Measurements from ENCODE around the gene RO60.
"Not testable (repeated sequence)": the region's sequence is repeated elsewhere in the genome, so short reads cannot be mapped to it uniquely, and the experiment has no call there.

Gene RO60

DNA sequence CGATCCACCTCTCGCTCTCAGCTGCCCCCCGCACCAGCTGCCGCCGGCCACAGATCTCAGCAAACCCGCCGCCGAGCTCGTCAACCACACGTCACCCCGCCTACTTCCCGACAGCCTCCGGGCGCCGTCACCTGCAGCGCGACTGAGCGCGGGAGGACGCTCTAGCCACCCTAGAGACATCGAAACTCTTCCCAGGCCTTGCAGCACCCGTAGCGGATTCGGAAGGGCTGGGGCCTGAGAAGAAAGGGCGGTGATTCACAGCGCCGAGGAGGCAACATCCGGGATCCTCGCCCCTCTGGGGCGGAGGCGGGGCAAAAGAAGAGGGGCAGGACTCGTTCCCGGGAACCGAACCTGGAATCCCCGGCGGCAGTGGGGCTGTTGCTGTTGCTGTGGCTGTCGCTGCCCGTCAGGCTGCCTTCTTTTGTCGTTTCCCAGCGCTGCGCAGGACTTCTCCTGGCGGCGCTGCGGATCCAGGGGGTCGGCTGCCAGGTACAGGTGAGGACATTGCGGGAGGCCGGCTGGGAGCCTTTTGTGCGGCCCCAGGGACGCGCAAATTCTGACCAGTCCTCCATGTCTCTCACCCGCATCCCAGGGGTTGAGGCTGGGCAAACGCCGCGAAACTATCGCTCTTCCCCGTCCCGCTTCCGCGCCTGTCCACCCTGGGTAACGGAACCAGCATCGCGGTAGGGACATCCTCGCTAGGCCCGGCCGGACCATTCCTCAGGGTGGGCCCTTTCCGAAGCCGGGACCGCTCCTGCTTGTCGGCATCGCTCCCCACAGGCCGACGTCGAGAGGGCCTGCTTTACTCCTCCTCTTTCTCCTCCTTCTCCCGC lies at the start of gene RO60, which contains the start of gene UCHL5:
TSS of gene RO60 (plus strand) at position 331 of the 833 bp plus-strand sequence. CDS start 9,443 bp downstream, outside the sequence.
TSS of gene UCHL5 (minus strand) at position 79 of the 833 bp plus-strand sequence. CDS start 100 bp downstream, outside the sequence.
- peak; percentile 98 for DNase-seq (ENCODE audit: low spot score)

DNA sequence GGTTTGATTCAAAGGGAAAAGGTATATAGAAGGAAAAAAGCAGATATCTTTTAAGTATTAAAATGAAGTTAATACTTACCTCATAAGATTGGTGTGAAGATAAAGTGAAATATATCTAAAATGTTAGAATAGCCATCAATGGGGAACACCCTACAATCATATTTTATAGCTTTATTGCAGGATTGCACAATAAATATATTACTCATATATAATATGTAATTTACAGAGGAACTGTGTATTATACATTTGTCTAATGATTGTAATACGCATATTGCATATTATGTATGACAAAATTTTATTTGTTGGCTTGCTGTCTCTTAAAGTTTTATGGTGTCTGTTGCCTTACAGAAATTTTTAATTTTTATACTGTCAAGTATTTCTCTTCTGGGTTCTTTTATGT lies 48.0 kb upstream of the RO60 start:
- no peak for DNase-seq (ENCODE audit: low spot score)

DNA sequence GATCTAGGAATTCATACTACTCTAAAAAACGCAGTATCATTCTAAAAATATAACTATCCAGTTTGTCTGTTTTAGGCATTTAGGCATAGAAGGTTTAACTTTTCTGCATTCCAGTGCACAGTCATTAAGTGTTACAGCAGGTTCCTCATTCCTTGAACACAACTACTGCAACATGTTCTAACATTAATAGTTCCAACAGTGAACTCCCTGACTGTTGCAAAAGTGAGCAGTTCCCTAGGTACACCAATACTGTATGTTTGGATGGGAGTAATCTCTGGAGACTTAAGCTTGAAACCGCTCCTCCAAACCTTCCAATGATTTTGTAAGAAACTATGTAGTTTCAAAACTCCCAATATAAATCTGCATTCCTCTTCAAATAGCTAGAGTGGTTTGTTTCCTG lies 46.4 kb upstream of the RO60 start:
- DNase-seq (ENCODE audit: low spot score): no peak

DNA sequence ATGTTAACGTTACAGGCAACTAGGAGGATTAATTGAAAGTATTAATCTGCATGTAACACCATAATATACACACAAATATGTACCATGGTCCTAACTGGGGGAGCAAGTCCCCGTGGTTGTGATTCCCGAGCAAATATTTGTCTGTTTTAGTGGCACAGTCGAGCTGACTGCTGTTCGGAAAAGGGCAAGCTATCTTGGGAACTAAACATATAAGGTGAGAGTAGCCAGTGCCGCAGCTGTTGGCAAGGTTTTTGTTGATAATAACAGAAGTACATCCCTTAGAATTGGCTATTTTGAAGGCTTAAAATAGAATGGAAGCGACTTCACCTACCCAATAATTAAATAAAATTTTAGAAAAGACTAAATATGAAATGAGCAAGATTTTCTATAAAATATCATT lies 45.7 kb upstream of the RO60 start:
- no peak for DNase-seq (ENCODE audit: low spot score)

DNA sequence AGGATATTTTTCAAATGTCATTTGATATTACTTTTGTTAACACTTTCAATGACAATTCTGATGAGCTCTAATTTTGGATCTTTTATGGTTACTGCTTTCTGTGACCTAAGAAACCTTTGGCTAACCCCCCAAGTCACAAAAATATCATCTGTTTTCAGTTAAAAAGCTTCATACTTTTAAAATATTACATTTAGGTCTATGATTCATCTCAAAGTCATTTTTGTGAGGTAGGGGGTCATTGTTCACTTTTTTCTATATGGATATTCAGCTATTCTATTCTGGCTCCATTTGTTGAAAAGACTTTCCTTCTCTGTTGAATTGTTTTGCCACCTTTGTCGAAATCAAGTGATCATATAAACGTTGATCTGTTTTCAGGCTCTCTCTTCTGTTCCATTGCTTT lies 45.0 kb upstream of the RO60 start:
- no peak for DNase-seq (ENCODE audit: low spot score)

DNA sequence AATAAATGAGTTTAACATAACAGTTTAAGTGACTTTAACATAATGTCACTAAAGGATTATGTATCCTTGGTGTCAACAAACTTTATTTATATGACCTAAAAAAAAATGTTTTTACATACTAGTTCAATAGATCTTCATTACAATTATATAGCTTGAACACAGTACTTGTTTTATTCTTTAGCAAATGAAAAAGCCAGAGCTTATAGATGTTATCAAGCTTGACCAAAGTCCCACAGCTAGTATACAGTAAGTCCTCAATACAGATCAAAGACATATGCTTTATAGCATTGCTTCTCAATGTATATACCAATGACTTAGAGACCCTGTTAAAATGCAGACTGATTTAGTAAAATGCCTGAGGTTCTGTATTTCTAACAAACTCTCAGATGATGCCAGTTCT lies 42.6 kb upstream of the RO60 start:
- DNase-seq (ENCODE audit: low spot score): no peak

DNA sequence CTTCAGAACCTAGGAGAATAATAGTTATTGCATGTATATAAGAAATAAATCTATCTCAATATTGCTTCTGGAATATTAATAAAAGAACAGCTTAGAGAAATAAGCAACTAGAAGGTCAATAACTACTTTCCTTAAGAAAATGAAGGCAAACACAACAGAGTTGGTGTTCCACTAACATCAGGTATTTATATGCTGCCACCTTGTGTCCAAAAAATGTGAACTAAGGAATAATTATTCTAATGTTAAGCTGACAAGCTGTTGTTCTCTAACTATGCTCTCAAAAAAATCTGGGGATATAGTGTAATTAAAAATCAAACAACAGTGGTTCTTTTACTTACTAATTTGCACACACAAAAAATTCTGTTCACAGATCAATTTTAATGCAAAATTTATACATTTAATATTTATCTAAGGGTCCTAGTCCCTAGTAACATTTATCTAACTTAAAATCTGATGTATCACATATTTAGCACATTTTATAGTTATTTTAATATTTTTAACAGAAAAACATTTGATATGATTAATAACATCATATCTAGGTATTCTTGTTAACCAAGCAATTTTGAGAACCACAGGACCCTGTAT lies 39.9 kb upstream of the RO60 start:
- DNase-seq (ENCODE audit: low spot score): peak; percentile 80

DNA sequence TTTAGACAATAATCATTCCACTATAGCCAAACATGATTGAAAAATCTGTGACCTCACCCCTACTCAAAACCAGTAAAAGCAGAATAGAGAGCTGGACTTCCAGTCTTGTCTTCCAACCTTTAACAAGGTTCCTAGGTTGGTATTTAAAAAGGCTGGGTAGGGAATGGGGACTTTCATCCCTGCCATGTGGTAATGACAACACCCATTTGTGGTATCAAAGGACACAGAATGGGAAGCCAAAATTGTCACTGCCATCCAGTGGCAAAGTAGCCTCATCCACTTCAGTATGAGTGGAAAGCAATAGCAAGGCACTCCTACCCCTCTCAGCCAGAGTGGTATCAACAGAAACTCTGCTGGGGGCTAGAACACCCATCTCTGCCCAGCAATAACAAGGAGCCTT lies 34.2 kb upstream of the RO60 start:
- no peak for DNase-seq (ENCODE audit: low spot score)

DNA sequence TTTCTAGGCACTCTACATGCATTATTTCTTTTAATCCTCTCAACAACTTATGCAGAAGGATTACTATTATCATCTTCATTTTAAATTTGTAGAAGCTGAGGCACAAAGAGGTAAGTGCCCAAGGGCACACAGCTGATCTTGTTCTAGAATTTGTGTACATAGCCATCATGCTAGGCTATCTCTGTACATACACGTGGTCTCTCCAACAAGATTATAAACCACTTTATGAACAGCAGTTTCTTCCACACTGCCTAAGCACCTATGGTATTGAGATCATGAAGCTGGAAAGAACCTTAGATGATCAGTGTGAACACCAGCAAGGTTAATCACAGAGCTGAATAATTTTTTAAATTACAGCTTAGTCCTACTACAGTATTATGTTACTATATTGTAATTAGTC lies 29.1 kb upstream of the RO60 start:
- DNase-seq (ENCODE audit: low spot score): no peak

DNA sequence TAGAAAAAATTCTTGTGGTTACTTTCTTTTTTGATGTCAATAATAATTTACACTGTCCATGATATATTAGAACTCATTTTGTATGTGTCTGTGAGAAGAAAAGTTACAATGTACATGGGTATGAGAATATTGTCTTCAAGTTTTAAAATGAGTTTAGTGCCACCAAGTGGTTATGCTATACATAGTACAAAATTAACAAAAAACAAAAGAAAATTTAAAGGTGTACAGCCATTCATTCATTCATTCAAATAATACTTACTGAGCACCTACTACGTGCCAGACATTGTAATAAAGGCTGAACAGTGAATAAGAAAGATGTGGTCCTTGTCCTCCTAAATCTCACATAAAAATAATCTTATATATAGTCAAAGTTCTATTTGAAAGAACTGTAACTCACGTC lies 28.0 kb upstream of the RO60 start:
- DNase-seq (ENCODE audit: low spot score): no peak

DNA sequence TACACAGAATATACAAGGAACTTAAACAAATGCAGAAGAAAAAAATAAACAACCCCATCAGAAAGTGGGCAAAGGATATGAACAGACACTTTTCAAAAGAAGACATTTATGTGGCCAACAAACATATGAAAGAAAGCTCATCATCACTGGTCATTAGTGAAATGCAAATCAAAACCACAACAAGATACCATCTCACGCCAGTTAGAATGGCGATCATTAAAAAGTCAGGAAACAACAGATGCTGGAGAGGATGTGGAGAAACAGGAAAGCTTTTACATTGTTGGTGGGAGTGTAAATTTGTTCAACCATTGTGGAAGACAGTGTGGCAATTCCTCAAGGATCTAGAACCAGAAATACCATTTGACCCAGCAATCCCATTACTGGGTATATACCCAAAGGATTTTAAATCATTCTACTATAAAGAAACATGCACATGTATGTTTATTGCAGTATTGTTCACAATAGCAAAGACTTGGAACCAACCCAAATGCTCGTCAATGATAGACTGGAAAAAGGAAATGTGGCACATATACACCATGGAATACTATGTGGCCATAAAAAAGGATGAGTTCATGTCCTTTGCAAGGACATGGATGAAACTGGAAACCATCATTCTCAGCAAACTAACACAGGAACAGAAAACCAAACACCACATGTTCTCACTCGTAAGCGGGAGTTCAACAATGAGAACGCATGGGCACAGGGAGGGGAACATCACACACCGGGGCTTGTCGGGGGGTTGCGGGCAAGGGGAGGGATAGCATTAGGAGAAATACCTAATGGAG lies 26.6 kb upstream of the RO60 start:
- not testable (repeated sequence) for DNase-seq (ENCODE audit: low spot score)

DNA sequence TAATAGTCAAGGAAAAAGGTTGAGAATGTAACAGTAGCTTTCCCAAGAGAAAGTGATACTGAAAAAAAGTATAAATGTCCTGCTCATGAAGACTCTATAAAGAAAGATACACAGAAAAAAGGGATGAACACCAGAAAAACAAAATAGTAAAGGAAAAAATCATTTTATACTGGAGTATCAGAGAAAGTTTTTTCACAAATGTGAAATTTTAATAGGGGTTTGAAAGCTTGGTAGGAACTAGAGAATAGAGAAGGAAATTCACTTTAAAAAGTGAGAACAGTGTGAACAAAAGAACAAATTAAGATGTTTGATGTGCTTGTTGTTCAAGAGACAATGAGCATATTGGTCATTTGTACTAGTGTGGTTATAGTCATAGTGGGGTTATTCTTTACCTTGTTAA lies 25.8 kb upstream of the RO60 start:
- no peak for DNase-seq (ENCODE audit: low spot score)

DNA sequence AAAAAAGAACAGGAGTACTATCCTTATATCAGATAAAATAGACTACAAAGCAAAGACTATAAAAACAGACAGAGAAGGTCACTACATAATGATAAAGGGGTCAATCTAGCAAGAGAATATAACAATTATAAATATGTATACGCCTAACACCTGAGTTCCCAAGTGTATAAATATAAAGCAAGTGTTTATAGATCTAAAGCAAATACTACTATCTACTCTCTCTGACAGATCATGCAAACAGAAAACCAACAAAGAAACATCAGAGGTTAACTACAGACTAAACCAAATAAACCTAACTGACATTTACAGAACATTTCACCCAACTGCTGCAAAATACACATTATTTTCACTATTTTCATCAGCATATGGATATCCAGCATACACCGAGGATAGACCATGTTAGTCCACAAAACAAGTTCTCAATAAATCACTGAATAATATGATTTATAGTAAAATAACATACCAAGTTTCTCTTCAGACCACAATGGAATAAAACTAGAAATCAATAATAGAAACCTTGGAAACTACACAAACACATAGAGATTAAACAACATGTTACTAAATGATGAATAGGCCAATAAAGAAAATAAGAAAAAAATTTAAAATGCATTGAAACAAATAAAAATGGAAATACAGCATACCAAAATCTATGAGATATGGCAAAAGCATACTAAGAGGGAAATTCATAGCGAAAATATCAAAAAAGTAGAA lies 22.9 kb upstream of the RO60 start:
- no peak for DNase-seq (ENCODE audit: low spot score)

DNA sequence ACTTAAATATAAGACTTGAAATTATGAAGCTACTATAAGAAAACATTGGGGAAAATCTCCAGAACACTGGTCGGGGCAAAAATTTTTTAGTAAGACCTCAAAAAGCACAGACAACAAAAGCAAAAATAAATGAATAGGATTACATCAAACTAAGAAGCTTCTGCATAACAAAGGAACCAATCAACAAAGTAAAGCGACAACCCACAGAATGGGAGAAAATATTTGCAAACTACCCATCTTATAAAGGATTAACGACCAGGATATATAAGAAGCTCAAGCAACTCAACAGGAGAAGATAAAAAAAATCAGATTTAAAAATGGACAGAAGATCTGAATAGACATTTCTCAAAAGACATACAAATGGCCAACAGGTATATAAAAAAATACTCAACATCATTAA lies 19.4 kb upstream of the RO60 start:
- DNase-seq (ENCODE audit: low spot score): no peak

DNA sequence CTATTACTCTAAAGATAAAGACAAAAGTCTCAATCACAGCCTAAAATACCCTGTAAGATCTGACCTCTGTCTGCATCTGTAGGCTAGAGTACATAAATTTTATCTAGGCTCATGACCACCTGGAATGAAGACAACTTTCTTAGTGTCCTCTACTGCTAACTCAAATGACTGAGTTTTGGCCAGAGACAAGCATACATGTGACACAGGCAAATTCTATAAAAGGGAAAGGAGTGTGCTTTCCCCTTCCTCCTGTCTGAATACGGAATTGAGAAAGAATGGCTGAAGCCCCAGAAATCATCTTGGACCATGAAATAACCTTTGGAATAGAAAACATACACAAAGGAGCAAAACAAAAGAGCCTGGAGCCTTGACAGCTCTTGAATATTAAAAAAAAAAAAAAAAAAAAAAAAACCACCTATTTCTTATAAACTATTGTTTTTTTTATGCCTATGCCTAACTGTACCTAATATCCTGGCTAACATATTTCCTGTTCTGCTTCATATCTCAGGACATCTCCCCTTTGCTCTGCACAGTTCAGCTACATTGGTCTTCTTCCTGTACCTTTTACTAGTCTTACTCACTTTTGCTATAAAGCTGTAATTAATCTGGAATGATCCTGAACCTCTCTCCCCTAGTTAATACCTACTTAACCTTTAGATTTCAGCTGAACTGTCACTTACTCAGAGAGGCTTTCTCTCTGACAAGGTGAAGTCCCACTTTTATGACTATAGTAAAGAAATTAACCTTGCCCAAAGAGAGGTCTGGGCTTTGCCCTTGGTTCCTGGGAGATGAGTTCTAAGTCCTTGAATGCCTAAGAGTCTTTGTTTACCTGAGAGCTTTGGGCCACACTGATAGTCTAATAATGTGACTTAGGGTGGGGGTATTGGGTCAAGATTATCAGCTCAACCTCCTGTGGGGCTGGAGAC lies 16.4 kb upstream of the RO60 start:
- peak; percentile 24 for DNase-seq (ENCODE audit: low spot score)

DNA sequence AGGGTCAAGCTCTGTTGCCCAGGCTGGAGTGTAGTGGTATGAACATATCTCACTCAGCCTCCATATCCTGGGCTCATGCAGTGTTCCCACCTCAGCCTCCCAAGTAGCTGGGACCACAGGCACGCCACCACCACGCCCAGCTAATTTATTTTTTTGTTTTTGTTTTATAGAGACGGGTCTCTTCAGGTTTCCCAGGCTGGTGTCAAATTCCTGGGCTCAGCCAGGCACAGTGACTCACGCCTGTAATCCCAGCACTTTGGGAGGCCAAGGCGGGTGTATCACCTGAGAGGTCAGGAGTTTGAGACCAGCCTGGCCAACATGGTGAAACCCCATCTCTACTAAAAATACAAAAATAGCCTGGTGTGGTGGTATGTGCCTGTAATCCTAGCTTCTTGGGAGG lies 10.5 kb upstream of the RO60 start:
- not testable (repeated sequence) for DNase-seq (ENCODE audit: low spot score)

DNA sequence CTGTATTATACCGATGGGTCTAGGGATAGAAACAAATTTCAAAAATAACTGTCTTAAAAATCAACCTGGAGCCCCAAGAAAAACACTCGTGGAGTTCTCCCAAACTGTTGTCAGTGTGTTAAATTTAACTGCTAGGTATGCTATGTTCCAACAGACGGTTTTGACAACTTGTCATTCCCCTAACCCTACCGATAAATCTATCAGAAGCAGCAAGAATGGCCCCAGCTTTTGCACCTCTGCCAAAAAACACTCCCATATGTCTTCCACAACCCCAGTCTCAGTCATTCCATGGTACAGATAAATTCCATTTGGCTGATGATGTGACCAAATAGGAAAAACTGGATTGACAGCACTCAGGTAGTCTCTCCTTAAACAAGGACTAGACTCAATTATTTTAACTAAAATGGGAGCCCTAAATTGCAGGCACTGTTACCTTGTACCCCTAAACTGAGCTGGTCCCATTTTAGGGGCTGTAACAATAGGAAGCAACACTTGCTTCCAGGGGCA lies 5.2 kb upstream of the RO60 start:
- DNase-seq (ENCODE audit: low spot score): no peak

DNA sequence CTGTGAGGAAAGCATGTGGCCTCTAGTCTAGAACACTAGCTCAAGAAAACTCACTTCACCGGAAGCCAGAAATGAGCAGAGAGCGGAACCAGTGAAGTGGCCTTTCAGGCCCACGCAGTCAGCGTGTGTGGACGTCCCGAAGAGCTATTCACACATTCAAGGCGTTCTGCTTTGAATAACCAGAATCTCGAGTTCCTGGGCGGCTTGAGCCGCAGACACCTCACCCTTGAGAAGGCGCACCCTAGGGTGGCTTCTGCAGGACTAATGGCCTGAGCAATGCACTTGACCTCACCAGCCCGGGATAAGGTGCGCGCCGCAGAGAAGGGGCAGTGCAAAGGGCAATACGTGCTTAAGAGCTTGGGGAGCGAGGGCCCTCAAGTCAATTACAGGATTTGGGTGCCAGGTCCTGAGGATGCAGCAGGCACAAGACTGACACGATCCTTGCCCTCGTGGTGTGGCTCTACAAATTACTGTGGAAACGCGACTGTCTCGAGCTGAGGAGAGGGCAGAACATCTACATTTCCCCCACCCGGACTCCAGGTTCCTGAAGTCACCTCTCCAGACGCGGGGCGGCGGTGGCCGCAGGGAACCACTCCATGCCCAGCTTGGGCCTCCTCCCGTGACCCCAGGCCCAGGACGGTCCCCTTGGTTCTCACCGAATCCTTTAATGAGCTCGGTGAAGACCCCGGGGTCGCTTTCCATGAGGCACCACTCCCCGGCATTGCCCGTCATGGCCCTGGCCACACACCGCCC lies 707 bp upstream of the RO60 start:
- peak; percentile 55 for DNase-seq (ENCODE audit: low spot score)

DNA sequence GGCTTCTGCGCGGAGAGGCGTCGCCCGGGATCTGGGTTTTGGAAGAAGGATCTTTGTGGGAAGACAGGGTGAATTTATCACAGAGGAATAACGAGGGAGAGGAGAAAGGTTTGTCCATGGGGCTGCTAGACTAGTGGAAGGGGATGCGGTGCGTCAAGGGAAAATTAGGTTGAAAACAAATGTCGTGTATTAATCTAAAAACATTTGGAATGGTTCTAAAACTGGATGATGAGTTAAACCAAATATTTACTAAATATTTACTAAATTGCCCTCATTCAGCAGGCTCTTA lies 647 bp downstream of the RO60 start:
- no peak for DNase-seq (ENCODE audit: low spot score)

DNA sequence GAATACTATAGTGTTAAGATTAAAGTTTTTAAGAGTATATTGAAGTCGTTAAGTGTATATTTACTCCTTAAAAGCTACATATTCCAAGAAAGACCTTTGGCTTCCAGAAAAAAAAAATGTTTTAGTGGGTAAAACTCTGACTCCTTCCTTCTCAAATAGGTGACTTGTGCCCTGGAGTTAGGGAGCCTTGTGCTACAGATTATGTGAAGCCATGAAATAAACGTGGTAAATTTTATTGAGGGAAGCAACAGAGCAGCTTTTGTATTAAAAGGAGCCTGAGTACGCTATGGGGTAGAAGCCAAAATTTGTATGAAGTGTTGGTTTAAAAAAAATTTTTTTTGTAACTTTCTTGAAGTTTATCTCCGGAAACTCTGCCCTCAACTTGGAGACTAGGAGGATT lies 994 bp downstream of the RO60 start:
- peak; percentile 11 for DNase-seq (ENCODE audit: low spot score)
